H1 (cell line): ENCODE results near the gene KCNJ5. TPM values are rescaled to one million over a fixed set of nuclear protein-coding genes. Genes with fewer than 3 reads are reported as not detected.
A peak's percentile ranks its signal among the peaks of the same experiment; 100 is the strongest.

Experiments
- CTCF ChIA-PET: fragments of 300-600 bp; sonication (Branson Sonifier 250); formaldehyde crosslinking; loops from one replicate; lab custom pipeline; 2021; ENCODE audit not compliant: partially characterized antibody; lab: Charles Lee
- POLR2A ChIA-PET: fragments of 300-600 bp; sonication (Branson Sonifier 250); formaldehyde crosslinking; loops from one replicate; lab custom pipeline; 2021; ENCODE audit warnings: inconsistent platforms; ENCODE audit not compliant: partially characterized antibody; lab: Charles Lee
- DNase-seq, 2 experiments: peaks; one replicate each; pipeline versions ENCODE4 v3.0.0 to v3.0.0-alpha.2; 2010 to 2022; ENCODE audit warnings: low spot score in 2 of 2, low read depth in 1 of 2, mixed read lengths in 1 of 2
- FAIRE-seq: peaks from 2 replicates; lab custom pipeline; 2011; peaks lifted over from hg19 to GRCh38; lab: Jason Lieb, UNC
- H2AFZ ChIP-seq: 2 replicates; pipeline ENCODE4 v1.8.1; 2012; ENCODE audit warnings: low read length, inconsistent platforms
- H2AK5ac ChIP-seq: 2 replicates; pipeline ENCODE4 v1.6.1; 2013; ENCODE audit warnings: low read depth, low read length
- H2BK120ac ChIP-seq: replicated peaks from 2 replicates; pipeline ENCODE3; 2013; ENCODE audit warnings: low read depth, low read length, inconsistent platforms
- H2BK12ac ChIP-seq: 2 replicates; pipeline ENCODE4 v1.6.1; 2013; ENCODE audit warnings: low read depth, low read length
- H2BK15ac ChIP-seq: 2 replicates; pipeline ENCODE4 v1.6.1; 2013; ENCODE audit warnings: low read length
- H2BK20ac ChIP-seq: 2 replicates; pipeline ENCODE4 v1.6.1; 2013; ENCODE audit warnings: low read length
- H2BK5ac ChIP-seq: 2 replicates; pipeline ENCODE4 v1.6.1; 2013; ENCODE audit warnings: low read depth, low read length
- H3K14ac ChIP-seq: 2 replicates; pipeline ENCODE4 v1.6.1; 2013; ENCODE audit warnings: inconsistent platforms; ENCODE audit not compliant: insufficient read length
- H3K18ac ChIP-seq: 2 replicates; pipeline ENCODE4 v1.6.1; 2013; ENCODE audit warnings: low read length; ENCODE audit errors: extremely low read depth
- H3K23ac ChIP-seq: 2 replicates; pipeline ENCODE4 v1.6.1; 2013; ENCODE audit warnings: inconsistent platforms; ENCODE audit not compliant: insufficient read length
- H3K23me2 ChIP-seq: 2 replicates; pipeline ENCODE4 v1.6.1; 2013; ENCODE audit warnings: low read depth, low read length
- H3K27ac ChIP-seq: 2 replicates; pipeline ENCODE4 v1.6.1; 2011; ENCODE audit warnings: low read depth, low read length, inconsistent platforms
- H3K27me3 ChIP-seq, 4 experiments: replicated peaks in 1 of 4; 1 replicate in 1 of 4; 2 replicates in 3 of 4; pipeline versions ENCODE4 v1.6.1 to v1.8.1; 2011 to 2013; ENCODE audit warnings: low read length in 3 of 4, mild to moderate bottlenecking in 3 of 4, inconsistent platforms in 2 of 4, mixed read lengths in 2 of 4, moderate library complexity in 1 of 4; ENCODE audit not compliant: control insufficient read depth in 3 of 4, insufficient read depth in 3 of 4; ENCODE audit errors: extremely low read depth in 1 of 4
- H3K36me3 ChIP-seq, 4 experiments: 2 replicates each; pipeline versions ENCODE4 v1.6.1 to v1.8.1; 2011 to 2013; ENCODE audit warnings: mild to moderate bottlenecking in 4 of 4, low read length in 3 of 4, moderate library complexity in 2 of 4, control low read depth in 1 of 4, inconsistent platforms in 1 of 4; ENCODE audit not compliant: insufficient read depth in 4 of 4, control insufficient read depth in 2 of 4
- H3K4ac ChIP-seq: replicated peaks from 2 replicates; pipeline ENCODE3; 2013; ENCODE audit warnings: low read length, low read depth, mixed read lengths, inconsistent platforms; ENCODE audit not compliant: insufficient read length
- H3K4me1 ChIP-seq, 4 experiments: replicated peaks in 1 of 4; 1 replicate in 1 of 4; 2 replicates in 3 of 4; pipeline versions ENCODE4 v1.6.1 to v1.8.1; 2011 to 2013; ENCODE audit warnings: low read length in 3 of 4, inconsistent platforms in 2 of 4, mixed read lengths in 1 of 4; ENCODE audit not compliant: insufficient read depth in 4 of 4, control insufficient read depth in 3 of 4
- H3K4me2 ChIP-seq, 2 experiments: 2 replicates each; pipeline versions ENCODE4 v1.6.1 to v1.8.1; 2011 to 2013; ENCODE audit warnings: low read depth in 2 of 2, low read length in 2 of 2, control low read depth in 1 of 2, inconsistent platforms in 1 of 2, mild to moderate bottlenecking in 1 of 2; ENCODE audit not compliant: insufficient read depth in 1 of 2
- H3K4me3 ChIP-seq, 4 experiments: fragments of 200-600, 300-600 bp in 1 of 4; sonication (generic), shearing (Covaris generic), sonication (Bioruptor Twin) in 1 of 4; 2 replicates each; pipeline versions ENCODE4 v1.5.1 to v1.8.1; 2011 to 2016; ENCODE audit warnings: low read length in 4 of 4, low read depth in 3 of 4, control low read depth in 2 of 4, inconsistent platforms in 2 of 4, mild to moderate bottlenecking in 2 of 4, mixed read lengths in 1 of 4, moderate library complexity in 1 of 4; ENCODE audit not compliant: insufficient read depth in 2 of 4; ENCODE audit errors: extremely low read depth in 1 of 4
- H3K56ac ChIP-seq: replicated peaks from 2 replicates; pipeline ENCODE3; 2013; ENCODE audit warnings: low read depth, mild to moderate bottlenecking, mixed read lengths, low read length, inconsistent platforms; ENCODE audit not compliant: insufficient read length
- H3K79me1 ChIP-seq: 2 replicates; pipeline ENCODE4 v1.6.1; 2013; ENCODE audit warnings: low read depth, low read length, control low read depth
- H3K79me2 ChIP-seq, 2 experiments: 2 replicates each; pipeline versions ENCODE4 v1.6.1 to v1.8.1; 2012 to 2013; ENCODE audit warnings: low read length in 2 of 2, mild to moderate bottlenecking in 2 of 2, inconsistent platforms in 1 of 2; ENCODE audit not compliant: insufficient read depth in 2 of 2, control insufficient read depth in 1 of 2
- H3K9ac ChIP-seq, 4 experiments: replicated peaks in 1 of 4; 1 replicate in 1 of 4; 2 replicates in 3 of 4; pipeline versions ENCODE4 v1.6.1 to v1.8.1; 2011 to 2013; ENCODE audit warnings: low read depth in 3 of 4, low read length in 3 of 4, control low read depth in 2 of 4, mild to moderate bottlenecking in 2 of 4, moderate library complexity in 2 of 4, inconsistent platforms in 1 of 4; ENCODE audit errors: extremely low read depth in 1 of 4
- H3K9me3 ChIP-seq, 2 experiments: 2 replicates each; pipeline versions ENCODE4 v1.6.1 to v1.8.1; 2012 to 2013; ENCODE audit warnings: mild to moderate bottlenecking in 2 of 2, moderate library complexity in 2 of 2, control low read depth in 1 of 2, inconsistent platforms in 1 of 2, low read depth in 1 of 2, low read length in 1 of 2, mixed read lengths in 1 of 2; ENCODE audit not compliant: insufficient read depth in 2 of 2
- H4K20me1 ChIP-seq, 2 experiments: replicated peaks in 1 of 2; 2 replicates each; pipeline versions ENCODE3 to v1.8.1; 2011 to 2013; ENCODE audit warnings: inconsistent platforms in 2 of 2, low read length in 2 of 2, mild to moderate bottlenecking in 1 of 2; ENCODE audit not compliant: insufficient read depth in 2 of 2, control insufficient read depth in 1 of 2
- H4K5ac ChIP-seq: 2 replicates; pipeline ENCODE4 v1.6.1; 2013; ENCODE audit warnings: low read length, low read depth, mixed read lengths, inconsistent platforms; ENCODE audit not compliant: insufficient read length
- H4K8ac ChIP-seq: 2 replicates; pipeline ENCODE4 v1.8.0; 2013; ENCODE audit warnings: mild to moderate bottlenecking, moderate library complexity, low read length, inconsistent platforms; ENCODE audit not compliant: insufficient read depth; ENCODE audit errors: extremely low read depth
- H4K91ac ChIP-seq: replicated peaks from 2 replicates; pipeline ENCODE3; 2013; ENCODE audit warnings: low read length, mixed read lengths, inconsistent platforms; ENCODE audit not compliant: insufficient read length
- CEBPB ChIP-seq: IDR thresholded peaks from 2 replicates; pipeline ENCODE4 v1.6.1; 2012; ENCODE audit warnings: low read depth, low read length
- CTBP2 ChIP-seq: IDR thresholded peaks from 2 replicates; pipeline ENCODE4 v1.7.0; 2011; ENCODE audit warnings: borderline replicate concordance, mild to moderate bottlenecking, moderate library complexity, mixed read lengths, low read length; ENCODE audit not compliant: insufficient read depth, insufficient read length
- EZH2 ChIP-seq: fragments of 200-600 bp; sonication (generic); IDR thresholded peaks from 2 replicates; pipeline ENCODE4 v1.7.1; 2012; ENCODE audit warnings: low read depth, mild to moderate bottlenecking, moderate library complexity, low read length, inconsistent platforms; ENCODE audit not compliant: severe bottlenecking
- RNF2 ChIP-seq: fragments of 200-900, 300-1000 bp; sonication (generic); IDR thresholded peaks from 2 replicates; pipeline ENCODE4 v1.7.1; 2016; ENCODE audit warnings: borderline replicate concordance, low read depth, mild to moderate bottlenecking, antibody characterized with exemption, low read length; ENCODE audit not compliant: poor library complexity, severe bottlenecking; ENCODE audit errors: missing control alignments
- SIN3A ChIP-seq, 2 experiments: IDR thresholded peaks in 1 of 2; conservative IDR thresholded peaks in 1 of 2; 2 replicates each; pipeline ENCODE4 v1.6.1; 2011 to 2012; ENCODE audit warnings: low read length in 2 of 2, improper control_type of control experiment in 1 of 2, low read depth in 1 of 2, mild to moderate bottlenecking in 1 of 2
- SUZ12 ChIP-seq: fragments of 200-600 bp; sonication (generic); IDR thresholded peaks from 2 replicates; pipeline ENCODE4 v1.6.1; 2012; ENCODE audit warnings: mild to moderate bottlenecking, inconsistent platforms, low read length, moderate library complexity, mixed read lengths
- YY1 ChIP-seq: IDR thresholded peaks from 2 replicates; pipeline ENCODE4 v1.6.1; 2011; ENCODE audit warnings: low read depth, mild to moderate bottlenecking, low read length
- WGBS, 2 experiments: shearing (Covaris generic) in 1 of 2; methylation state at CpG; one replicate each; pipeline versions ENCODE4 v1.1.6 to v1.1.7; 2013 to 2015; ENCODE audit warnings: low lambda C conversion rate in 2 of 2, mixed read lengths in 2 of 2, inconsistent platforms in 1 of 2, low coverage in 1 of 2, missing lambda C conversion rate in 1 of 2; ENCODE audit not compliant: insufficient replicate concordance in 2 of 2, insufficient coverage in 1 of 2, insufficient read length in 1 of 2; ENCODE audit errors: extremely low coverage in 1 of 2, missing lambda C conversion rate in 1 of 2; 5-methylcytosine and 5-hydroxymethylcytosine counted together
- polyA plus RNA-seq, 7 experiments: library from polyadenylated mRNA; depleted of rRNA in 3 of 7; stranded (reverse) in 5 of 7; unstranded in 2 of 7; fragments of >200 nt in 5 of 7; fragments of 200-250 nt in 2 of 7; gene quantifications; 1 replicate in 5 of 7; 2 replicates in 1 of 7; 4 replicates in 1 of 7; pipeline versions ENCODE4 v1.2.1 to v1.2.3, GENCODE V29; 2011 to 2013; ENCODE audit warnings: missing spikeins in 2 of 7, mixed read lengths in 2 of 7
- total RNA-seq: library from RNA; stranded (reverse); fragmentation: NEBNext Ultra II Directional; extraction: Animal tissue kit (Norgen Biotek cat#: 25700); gene quantifications from 2 replicates; pipeline ENCODE4 v1.2.1, GENCODE V29; 2021

Gene KCNJ5
- total and polyA plus RNA-seq, 2 of the 8 experiments (the other 6 are each of a cell fraction or from before 2014, with no cell fraction given) = 0.05 TPM; not detected in 1

DNA sequence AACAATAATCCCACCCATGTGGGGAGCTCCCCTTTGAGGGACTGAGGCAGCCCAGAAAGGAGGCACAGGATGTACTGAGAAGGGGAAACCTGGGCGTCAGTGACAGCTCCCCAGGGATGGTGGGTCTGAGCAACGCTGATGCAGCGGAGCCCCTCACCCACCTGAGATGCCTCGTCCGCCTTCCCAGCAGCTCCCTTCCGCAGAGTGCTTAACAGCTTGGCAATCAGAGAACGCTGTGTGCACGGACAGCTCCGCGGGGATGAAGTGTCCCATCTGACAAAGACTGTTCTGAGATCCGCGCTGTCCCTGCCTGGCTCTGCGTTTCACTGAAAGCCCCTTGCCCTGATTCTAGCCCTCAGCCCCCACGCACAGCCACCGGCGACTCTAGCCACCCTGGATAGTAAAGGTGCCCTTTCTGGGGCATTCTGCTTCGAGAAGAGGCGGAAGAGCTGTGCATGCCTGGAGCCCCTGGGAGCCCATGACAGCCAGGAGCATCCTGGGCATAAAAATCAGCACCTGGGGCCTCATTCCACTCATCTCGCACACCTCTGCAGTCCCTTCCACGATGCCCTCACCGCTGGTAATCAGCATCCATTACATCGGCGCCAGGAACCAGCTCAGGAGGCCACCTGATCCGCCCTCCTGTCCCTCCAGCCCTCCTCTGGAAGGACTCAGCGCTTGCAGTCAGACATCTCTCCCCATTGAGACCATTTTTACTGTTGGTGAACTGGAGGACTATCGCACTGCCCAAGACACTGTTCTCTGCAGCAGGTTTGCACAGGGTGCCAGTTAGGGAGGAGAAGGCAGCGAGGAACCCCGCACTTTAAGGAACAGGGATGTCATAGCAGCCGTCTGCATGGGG is 10.7 kb downstream of the KCNJ5 start:
- H3K36me3 ChIP-seq = no peaks in the 10 kb centered on the region
- H3K9ac ChIP-seq = no peak overlapping the region
- H4K91ac ChIP-seq = no peak overlapping the region
- ChIA-PET CTCF (interaction anchor here (0.8 to 14.9 kb wide), 10 partner anchors 12 to 120 kb away, joined by 3 to 332 read pairs (median 4); partner anchors contain the start of gene KCNJ5), POLR2A (interaction anchor here (0.8 to 1.7 kb wide), 2 partner anchors 10 to 11 kb away, joined by 3 to 15 read pairs; partner anchors contain the start of gene KCNJ5)
- no peaks in the 10 kb centered on the region for H3K79me1 ChIP-seq
- H3K4ac ChIP-seq = no peak overlapping the region
- no peak overlapping the region for H3K56ac ChIP-seq
- H3K79me2 ChIP-seq = no peaks in the 10 kb centered on the region
- peaks cover 3 to 16% of the 10 kb centered on the region in 2 experiments for H4K20me1 ChIP-seq
- H3K4me2 ChIP-seq = peak overlapping the region; percentile 74 to 85
- no peak overlapping the region for H4K5ac ChIP-seq
- FAIRE-seq (no peak), DNase-seq (peak in 1 of 2 experiments; percentile 63)
- H3K4me3 ChIP-seq = peak overlapping the region in 3 of 4 experiments; percentile 23 to 47 (median 37); a peak in 6 of 8 replicates
- H2BK15ac ChIP-seq = no peak overlapping the region
- no peak overlapping the region for H3K14ac ChIP-seq
- no peaks in the 10 kb centered on the region; a peak in 2 of 4 replicates for H3K9me3 ChIP-seq
- H3K27me3 ChIP-seq = peaks cover 55 to 79% (median 77%) of the 10 kb centered on the region in 4 experiments
- no peak overlapping the region for H4K8ac ChIP-seq
- H2AK5ac ChIP-seq = no peak overlapping the region
- no peak overlapping the region for H2AFZ ChIP-seq
- peak overlapping the region; percentile 71; the same call in 1 of the 2 replicates for H2BK12ac ChIP-seq
- no peak overlapping the region for H3K27ac ChIP-seq
- no peak overlapping the region for H3K23ac ChIP-seq
- H2BK120ac ChIP-seq = no peak overlapping the region
- no peak overlapping the region for H2BK5ac ChIP-seq
- 5% methylated on average over 29 of the region's 29 CpGs; no CpG with 5 or more reads in 1 of the 2 experiments for WGBS, 2 experiments
- H3K4me1 ChIP-seq = peaks cover 11 to 30% (median 23%) of the 10 kb centered on the region in 4 experiments
- H3K23me2 ChIP-seq = peaks cover 6% of the 10 kb centered on the region; the same call in 1 of the 2 replicates
- TF ChIP-seq RNF2 (peak; percentile 5), CTBP2 (peak; percentile 88), YY1 (no peak), CEBPB (no peak), SUZ12 (peak; percentile 85), EZH2 (peak; percentile 70), SIN3A (conservative IDR thresholded peaks at IDR 0.05 in 1 of 2, IDR thresholded peaks at IDR 0.05 in 1 of 2; ENCODE audit: low read depth in 1 of 2, low read length in 2 of 2) (0 out of 4 replicates have a peak, but pooled peaks of 1 of the 2 experiments have one; percentile 49)
- H3K18ac ChIP-seq = no peak overlapping the region
- no peak overlapping the region for H2BK20ac ChIP-seq
